SK-N-SH treated with all-trans-retinoic acid at 6 μM for 48 hours (cell line): ENCODE data around the gene NAALAD2.

Source experiments
- ATAC-seq: fragments of 200-7000 bp; cut with Tn5 transposase; 3 replicates; pipeline ENCODE4 v1.9.1; 2020; ENCODE audit warnings: mild to moderate bottlenecking, moderate library complexity
- ARNTL ChIP-seq: fragments of 450-650 bp; formaldehyde crosslinking; IDR thresholded peaks from 2 replicates; pipeline ENCODE4 v1.5.0; 2020; ENCODE audit warnings: low read depth, mild to moderate bottlenecking, moderate library complexity, borderline replicate concordance
- BACH2 ChIP-seq: fragments of 250-450 bp; sonication (Bioruptor Pico); IDR thresholded peaks from 2 replicates; pipeline ENCODE4 v1.9.0; 2021; ENCODE audit warnings: mild to moderate bottlenecking, borderline replicate concordance
- CSDC2 ChIP-seq: fragments of 250-450 bp; sonication (Bioruptor Pico); IDR thresholded peaks from 2 replicates; pipeline ENCODE4 v1.5.0; 2020; ENCODE audit warnings: mild to moderate bottlenecking, moderate library complexity
- ESRRG ChIP-seq: fragments of 250-450 bp; sonication (Bioruptor Pico); IDR thresholded peaks from 2 replicates; pipeline ENCODE4 v1.6.1; 2021; ENCODE audit warnings: mild to moderate bottlenecking
- GLIS3 ChIP-seq: fragments of 250-450 bp; sonication (Bioruptor Pico); IDR thresholded peaks from 2 replicates; pipeline ENCODE4 v1.5.0; 2020; ENCODE audit warnings: mild to moderate bottlenecking, moderate library complexity
- ISL1 ChIP-seq: fragments of 250-450 bp; sonication (Bioruptor Pico); IDR thresholded peaks from 2 replicates; pipeline ENCODE4 v2.1.2; 2022; ENCODE audit warnings: mild to moderate bottlenecking, moderate library complexity
- OSR1 ChIP-seq: fragments of 250-450 bp; sonication (Bioruptor Pico); IDR thresholded peaks from 2 replicates; pipeline ENCODE4 v1.8.0; 2022; ENCODE audit warnings: moderate library complexity, mild to moderate bottlenecking, inconsistent platforms
- PPARA ChIP-seq: fragments of 250-450 bp; sonication (Bioruptor Pico); IDR thresholded peaks from 2 replicates; pipeline ENCODE4 v1.5.0; 2020; ENCODE audit warnings: mild to moderate bottlenecking, borderline replicate concordance
- RARB ChIP-seq: fragments of 250-450 bp; sonication (Bioruptor Pico); IDR thresholded peaks from 2 replicates; pipeline ENCODE4 v1.8.0; 2021; ENCODE audit warnings: mild to moderate bottlenecking, moderate library complexity
- SNAI2 ChIP-seq: fragments of 250-450 bp; sonication (Bioruptor Pico); IDR thresholded peaks from 2 replicates; pipeline ENCODE4 v1.5.0; 2020; ENCODE audit warnings: mild to moderate bottlenecking, moderate library complexity
- TCF4 ChIP-seq: fragments of 250-450 bp; sonication (Bioruptor Pico); IDR thresholded peaks from 2 replicates; pipeline ENCODE4 v1.8.0; 2021; ENCODE audit warnings: mild to moderate bottlenecking, moderate library complexity, borderline replicate concordance
- TOX ChIP-seq: fragments of 250-450 bp; sonication (Bioruptor Pico); IDR thresholded peaks from 2 replicates; pipeline ENCODE4 v1.8.0; 2021; ENCODE audit warnings: mild to moderate bottlenecking, moderate library complexity, borderline replicate concordance
- ZC3H10 ChIP-seq: fragments of 250-450 bp; sonication (Bioruptor Pico); IDR thresholded peaks from 2 replicates; pipeline ENCODE4 v1.5.1; 2021; ENCODE audit warnings: mild to moderate bottlenecking, moderate library complexity
- ZFP3 ChIP-seq: fragments of 250-450 bp; sonication (Bioruptor Pico); IDR thresholded peaks from 2 replicates; pipeline ENCODE4 v1.5.0; 2020; ENCODE audit warnings: mild to moderate bottlenecking, moderate library complexity
- ZFP30 ChIP-seq: fragments of 450-650 bp; formaldehyde crosslinking; IDR thresholded peaks from 2 replicates; pipeline ENCODE4 v1.5.0; 2022; ENCODE audit warnings: mild to moderate bottlenecking, moderate library complexity
- ZNF565 ChIP-seq: fragments of 450-650 bp; formaldehyde crosslinking; conservative IDR thresholded peaks from 2 replicates; pipeline ENCODE4 v1.5.0; 2020; ENCODE audit warnings: low read depth, mild to moderate bottlenecking, moderate library complexity
- ZNF70 ChIP-seq: fragments of 450-650 bp; formaldehyde crosslinking; IDR thresholded peaks from 2 replicates; pipeline ENCODE4 v1.5.0; 2020; ENCODE audit warnings: mild to moderate bottlenecking, moderate library complexity
- ZNF8 ChIP-seq: fragments of 450-650 bp; formaldehyde crosslinking; IDR thresholded peaks from 2 replicates; pipeline ENCODE4 v1.5.0; 2020; ENCODE audit warnings: mild to moderate bottlenecking, moderate library complexity
- TF ChIP-seq, protein P1 (sequence below): fragments of 250-450 bp; sonication (Bioruptor Pico); IDR thresholded peaks from 2 replicates; pipeline ENCODE4 v1.5.1; 2020; ENCODE audit warnings: low read depth, mild to moderate bottlenecking, moderate library complexity
- TF ChIP-seq, protein P2 (sequence below): fragments of 250-450 bp; sonication (Bioruptor Pico); IDR thresholded peaks from 2 replicates; pipeline ENCODE4 v1.8.0; 2020; ENCODE audit warnings: mild to moderate bottlenecking, moderate library complexity, borderline replicate concordance
- TF ChIP-seq, protein P3 (sequence below): fragments of 250-450 bp; sonication (Bioruptor Pico); IDR thresholded peaks from 2 replicates; pipeline ENCODE4 v1.8.0; 2021; ENCODE audit warnings: low read depth, mild to moderate bottlenecking, moderate library complexity, borderline replicate concordance
- TF ChIP-seq, protein P4 (sequence below): fragments of 250-450 bp; sonication (Bioruptor Pico); IDR thresholded peaks from 2 replicates; pipeline ENCODE4 v1.5.0; 2020; ENCODE audit warnings: mild to moderate bottlenecking, moderate library complexity
- TF ChIP-seq, protein P5 (sequence below): fragments of 250-450 bp; sonication (Bioruptor Pico); IDR thresholded peaks from 2 replicates; pipeline ENCODE4 v1.5.1; 2021; ENCODE audit warnings: mild to moderate bottlenecking, moderate library complexity

The NAALAD2 gene

DNA sequence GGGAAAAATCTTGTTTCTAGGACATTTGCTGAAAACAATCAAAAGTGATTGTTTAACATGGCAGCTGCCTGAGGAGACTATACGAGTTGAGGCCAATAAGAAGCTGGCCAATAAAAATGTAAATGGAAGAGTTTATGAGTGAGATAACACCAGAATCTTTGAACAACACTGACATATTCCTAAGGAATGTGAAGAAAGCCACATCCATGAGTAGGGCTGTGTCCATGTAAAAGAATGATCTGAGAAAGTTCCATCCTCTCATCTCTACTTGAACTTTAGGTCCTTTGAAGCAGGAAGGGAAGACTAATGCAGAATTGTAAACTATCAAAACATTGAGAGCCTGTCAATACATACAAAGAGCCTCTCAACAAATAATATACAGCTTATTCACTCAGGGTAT lies 95.3 kb downstream of the NAALAD2 start:
- no peak for ATAC-seq
- TF ChIP-seq RARB (CRISPR knock-in tag) (no peak), PPARA (CRISPR knock-in tag) (no peak), ZFP30 (CRISPR knock-in tag) (no peak), ZNF8 (no peak), ZNF565 (CRISPR knock-in tag) (no peak), SNAI2 (no peak), BACH2 (no peak), ESRRG (CRISPR knock-in tag) (no peak), TCF4 (CRISPR knock-in tag) (no peak), ARNTL (CRISPR knock-in tag) (no peak), ZFP3 (CRISPR knock-in tag) (no peak), ZNF70 (CRISPR knock-in tag) (no peak), ZC3H10 (CRISPR knock-in tag) (no peak), TOX (CRISPR knock-in tag) (no peak)
- TF ChIP-seq, protein P1, sequence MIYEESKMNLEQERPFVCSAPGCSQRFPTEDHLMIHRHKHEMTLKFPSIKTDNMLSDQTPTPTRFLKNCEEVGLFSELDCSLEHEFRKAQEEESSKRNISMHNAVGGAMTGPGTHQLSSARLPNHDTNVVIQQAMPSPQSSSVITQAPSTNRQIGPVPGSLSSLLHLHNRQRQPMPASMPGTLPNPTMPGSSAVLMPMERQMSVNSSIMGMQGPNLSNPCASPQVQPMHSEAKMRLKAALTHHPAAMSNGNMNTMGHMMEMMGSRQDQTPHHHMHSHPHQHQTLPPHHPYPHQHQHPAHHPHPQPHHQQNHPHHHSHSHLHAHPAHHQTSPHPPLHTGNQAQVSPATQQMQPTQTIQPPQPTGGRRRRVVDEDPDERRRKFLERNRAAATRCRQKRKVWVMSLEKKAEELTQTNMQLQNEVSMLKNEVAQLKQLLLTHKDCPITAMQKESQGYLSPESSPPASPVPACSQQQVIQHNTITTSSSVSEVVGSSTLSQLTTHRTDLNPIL (CRISPR knock-in tag), result no peak
- TF ChIP-seq, protein P2, sequence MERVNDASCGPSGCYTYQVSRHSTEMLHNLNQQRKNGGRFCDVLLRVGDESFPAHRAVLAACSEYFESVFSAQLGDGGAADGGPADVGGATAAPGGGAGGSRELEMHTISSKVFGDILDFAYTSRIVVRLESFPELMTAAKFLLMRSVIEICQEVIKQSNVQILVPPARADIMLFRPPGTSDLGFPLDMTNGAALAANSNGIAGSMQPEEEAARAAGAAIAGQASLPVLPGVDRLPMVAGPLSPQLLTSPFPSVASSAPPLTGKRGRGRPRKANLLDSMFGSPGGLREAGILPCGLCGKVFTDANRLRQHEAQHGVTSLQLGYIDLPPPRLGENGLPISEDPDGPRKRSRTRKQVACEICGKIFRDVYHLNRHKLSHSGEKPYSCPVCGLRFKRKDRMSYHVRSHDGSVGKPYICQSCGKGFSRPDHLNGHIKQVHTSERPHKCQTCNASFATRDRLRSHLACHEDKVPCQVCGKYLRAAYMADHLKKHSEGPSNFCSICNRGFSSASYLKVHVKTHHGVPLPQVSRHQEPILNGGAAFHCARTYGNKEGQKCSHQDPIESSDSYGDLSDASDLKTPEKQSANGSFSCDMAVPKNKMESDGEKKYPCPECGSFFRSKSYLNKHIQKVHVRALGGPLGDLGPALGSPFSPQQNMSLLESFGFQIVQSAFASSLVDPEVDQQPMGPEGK (CRISPR knock-in tag), result no peak
- TF ChIP-seq, protein P3, sequence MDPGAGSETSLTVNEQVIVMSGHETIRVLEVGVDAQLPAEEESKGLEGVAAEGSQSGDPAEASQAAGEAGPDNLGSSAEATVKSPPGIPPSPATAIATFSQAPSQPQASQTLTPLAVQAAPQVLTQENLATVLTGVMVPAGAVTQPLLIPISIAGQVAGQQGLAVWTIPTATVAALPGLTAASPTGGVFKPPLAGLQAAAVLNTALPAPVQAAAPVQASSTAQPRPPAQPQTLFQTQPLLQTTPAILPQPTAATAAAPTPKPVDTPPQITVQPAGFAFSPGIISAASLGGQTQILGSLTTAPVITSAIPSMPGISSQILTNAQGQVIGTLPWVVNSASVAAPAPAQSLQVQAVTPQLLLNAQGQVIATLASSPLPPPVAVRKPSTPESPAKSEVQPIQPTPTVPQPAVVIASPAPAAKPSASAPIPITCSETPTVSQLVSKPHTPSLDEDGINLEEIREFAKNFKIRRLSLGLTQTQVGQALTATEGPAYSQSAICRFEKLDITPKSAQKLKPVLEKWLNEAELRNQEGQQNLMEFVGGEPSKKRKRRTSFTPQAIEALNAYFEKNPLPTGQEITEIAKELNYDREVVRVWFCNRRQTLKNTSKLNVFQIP (CRISPR knock-in tag), result no peak
- TF ChIP-seq, protein P4, sequence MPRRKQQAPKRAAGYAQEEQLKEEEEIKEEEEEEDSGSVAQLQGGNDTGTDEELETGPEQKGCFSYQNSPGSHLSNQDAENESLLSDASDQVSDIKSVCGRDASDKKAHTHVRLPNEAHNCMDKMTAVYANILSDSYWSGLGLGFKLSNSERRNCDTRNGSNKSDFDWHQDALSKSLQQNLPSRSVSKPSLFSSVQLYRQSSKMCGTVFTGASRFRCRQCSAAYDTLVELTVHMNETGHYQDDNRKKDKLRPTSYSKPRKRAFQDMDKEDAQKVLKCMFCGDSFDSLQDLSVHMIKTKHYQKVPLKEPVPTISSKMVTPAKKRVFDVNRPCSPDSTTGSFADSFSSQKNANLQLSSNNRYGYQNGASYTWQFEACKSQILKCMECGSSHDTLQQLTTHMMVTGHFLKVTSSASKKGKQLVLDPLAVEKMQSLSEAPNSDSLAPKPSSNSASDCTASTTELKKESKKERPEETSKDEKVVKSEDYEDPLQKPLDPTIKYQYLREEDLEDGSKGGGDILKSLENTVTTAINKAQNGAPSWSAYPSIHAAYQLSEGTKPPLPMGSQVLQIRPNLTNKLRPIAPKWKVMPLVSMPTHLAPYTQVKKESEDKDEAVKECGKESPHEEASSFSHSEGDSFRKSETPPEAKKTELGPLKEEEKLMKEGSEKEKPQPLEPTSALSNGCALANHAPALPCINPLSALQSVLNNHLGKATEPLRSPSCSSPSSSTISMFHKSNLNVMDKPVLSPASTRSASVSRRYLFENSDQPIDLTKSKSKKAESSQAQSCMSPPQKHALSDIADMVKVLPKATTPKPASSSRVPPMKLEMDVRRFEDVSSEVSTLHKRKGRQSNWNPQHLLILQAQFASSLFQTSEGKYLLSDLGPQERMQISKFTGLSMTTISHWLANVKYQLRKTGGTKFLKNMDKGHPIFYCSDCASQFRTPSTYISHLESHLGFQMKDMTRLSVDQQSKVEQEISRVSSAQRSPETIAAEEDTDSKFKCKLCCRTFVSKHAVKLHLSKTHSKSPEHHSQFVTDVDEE (CRISPR knock-in tag), result no peak

DNA sequence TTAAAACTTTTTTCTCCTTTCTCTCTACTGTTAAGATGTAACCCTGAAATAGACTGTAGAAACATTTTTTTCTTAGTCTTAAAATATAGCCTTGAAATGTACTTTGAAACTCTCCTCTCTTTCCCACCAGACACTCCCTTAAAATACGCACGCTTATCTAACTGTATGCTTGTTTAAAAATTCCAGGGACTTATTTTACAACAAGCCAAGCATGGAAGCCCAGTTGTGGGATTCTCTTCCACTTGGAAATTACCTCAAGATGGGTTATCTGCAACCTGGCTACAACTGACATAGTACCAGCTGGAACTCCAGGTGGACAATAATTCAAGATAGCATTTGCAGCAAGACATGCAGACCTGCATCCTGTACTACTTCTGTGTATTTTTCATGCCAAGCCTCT lies 100.5 kb downstream of the NAALAD2 start:
- no peak for ATAC-seq

DNA sequence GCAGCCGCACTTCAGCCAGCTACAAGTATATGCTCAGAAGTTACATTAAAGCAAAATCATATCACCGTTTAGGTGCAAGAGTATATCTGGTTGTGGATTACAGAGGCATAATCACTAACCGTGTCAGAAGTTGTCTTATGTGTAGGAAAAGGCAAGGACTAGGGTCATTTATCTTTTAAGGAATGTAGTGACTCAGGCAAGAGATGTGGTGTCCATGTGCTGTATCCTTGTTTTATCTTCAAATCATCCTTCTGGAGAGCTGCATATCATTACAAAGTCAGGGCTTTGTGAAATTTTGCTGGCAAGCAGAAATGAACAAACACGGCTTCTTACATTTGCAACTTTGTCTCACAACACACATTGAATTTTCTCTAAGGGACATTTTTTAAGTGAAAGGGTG lies 101.1 kb downstream of the NAALAD2 start:
- ATAC-seq, result no peak
- TF ChIP-seq ZFP3 (CRISPR knock-in tag) (no peak), GLIS3 (no peak), TCF4 (CRISPR knock-in tag) (no peak), ZFP30 (CRISPR knock-in tag) (no peak), BACH2 (no peak), ISL1 (no peak), RARB (CRISPR knock-in tag) (no peak), ZC3H10 (CRISPR knock-in tag) (no peak), CSDC2 (CRISPR knock-in tag) (no peak), OSR1 (CRISPR knock-in tag) (no peak), ZNF8 (no peak)
- TF ChIP-seq, protein P2 (CRISPR knock-in tag), result no peak
- TF ChIP-seq, protein P1 (CRISPR knock-in tag), result no peak
- TF ChIP-seq, protein P5, sequence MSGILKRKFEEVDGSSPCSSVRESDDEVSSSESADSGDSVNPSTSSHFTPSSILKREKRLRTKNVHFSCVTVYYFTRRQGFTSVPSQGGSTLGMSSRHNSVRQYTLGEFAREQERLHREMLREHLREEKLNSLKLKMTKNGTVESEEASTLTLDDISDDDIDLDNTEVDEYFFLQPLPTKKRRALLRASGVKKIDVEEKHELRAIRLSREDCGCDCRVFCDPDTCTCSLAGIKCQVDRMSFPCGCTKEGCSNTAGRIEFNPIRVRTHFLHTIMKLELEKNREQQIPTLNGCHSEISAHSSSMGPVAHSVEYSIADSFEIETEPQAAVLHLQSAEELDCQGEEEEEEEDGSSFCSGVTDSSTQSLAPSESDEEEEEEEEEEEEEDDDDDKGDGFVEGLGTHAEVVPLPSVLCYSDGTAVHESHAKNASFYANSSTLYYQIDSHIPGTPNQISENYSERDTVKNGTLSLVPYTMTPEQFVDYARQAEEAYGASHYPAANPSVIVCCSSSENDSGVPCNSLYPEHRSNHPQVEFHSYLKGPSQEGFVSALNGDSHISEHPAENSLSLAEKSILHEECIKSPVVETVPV, result no peak

More for the DNA sequence above, 100.5 kb downstream of the NAALAD2 start:
- no peak for TF ChIP-seq ZFP30 (CRISPR knock-in tag)
